ENCODE results near the gene HYOU1. TPM values are rescaled to one million over a fixed set of nuclear protein-coding genes. Genes with fewer than 3 reads are reported as not detected.

The HYOU1 gene
- total and polyA plus RNA-seq, 2 of the 8 experiments (the other 6 are each of a cell fraction or from before 2014, with no cell fraction given), result 239 to 295 TPM

GRCh38 chr11:119067371-119068222, 10.6 kb upstream of the HYOU1 start, which contains the start of gene VPS11:
TSS of gene VPS11 (plus strand) at chr11:119067818. CDS start at chr11:119067824, 6 bp downstream.
- Histone ChIP-seq H4K20me1 (replicated peaks in 1 of 2; ENCODE audit: control insufficient read depth in 1 of 2, insufficient read depth in 2 of 2, low read length in 2 of 2) (no peaks in the 10 kb centered on the region), H3K56ac (replicated peaks; ENCODE audit: insufficient read length, low read depth, low read length) (no peak within 1 kb of the TSS), H2BK120ac (replicated peaks; ENCODE audit: low read depth, low read length) (no peak within 1 kb of the TSS), H3K36me3 (ENCODE audit: control insufficient read depth in 2 of 4, insufficient read depth in 4 of 4, low read length in 3 of 4) (peaks cover 7 to 18% (median 14%) of the 10 kb centered on the region in 4 experiments; a peak in 6 of 8 replicates), H3K27me3 (replicated peaks in 1 of 4; ENCODE audit: control insufficient read depth in 3 of 4, extremely low read depth in 1 of 4, insufficient read depth in 3 of 4, low read length in 3 of 4) (no peaks in the 10 kb centered on the region), H3K79me2 (ENCODE audit: control insufficient read depth in 1 of 2, insufficient read depth in 2 of 2, low read length in 2 of 2) (peaks cover 0 to 13% of the 10 kb centered on the region in 2 experiments; a peak in 2 of 4 replicates), H2BK12ac (ENCODE audit: low read depth, low read length) (no peak within 1 kb of the TSS), H4K5ac (ENCODE audit: insufficient read length, low read depth, low read length) (no peak within 1 kb of the TSS), H3K18ac (ENCODE audit: extremely low read depth, low read length) (no peak within 1 kb of the TSS), H3K4ac (replicated peaks; ENCODE audit: insufficient read length, low read depth, low read length) (no peak within 1 kb of the TSS), H4K8ac (ENCODE audit: extremely low read depth, insufficient read depth, low read length) (peak within 1 kb of the TSS; percentile 99; the same call in 1 of the 2 replicates), H2BK15ac (ENCODE audit: low read length) (no peak within 1 kb of the TSS), H3K14ac (ENCODE audit: insufficient read length) (no peak within 1 kb of the TSS), H2AFZ (ENCODE audit: low read length) (peak within 1 kb of the TSS; percentile 97), H3K79me1 (ENCODE audit: low read depth, low read length) (no peaks in the 10 kb centered on the region; the same call in 1 of the 2 replicates), H3K4me2 (ENCODE audit: insufficient read depth in 1 of 2, low read depth in 2 of 2, low read length in 2 of 2) (peak within 1 kb of the TSS; percentile 82 to 89), H3K4me3 (ENCODE audit: extremely low read depth in 1 of 4, insufficient read depth in 2 of 4, low read depth in 3 of 4, low read length in 4 of 4) (peak within 1 kb of the TSS; percentile 82 to 100 (median 98)), H2BK5ac (ENCODE audit: low read depth, low read length) (no peak within 1 kb of the TSS), H3K23me2 (ENCODE audit: low read depth, low read length) (no peaks in the 10 kb centered on the region; the same call in 1 of the 2 replicates), H3K9ac (replicated peaks in 1 of 4; ENCODE audit: extremely low read depth in 1 of 4, low read depth in 3 of 4, low read length in 3 of 4) (peak within 1 kb of the TSS; percentile 81 to 96 (median 90)), H2AK5ac (ENCODE audit: low read depth, low read length) (no peak within 1 kb of the TSS), H4K91ac (replicated peaks; ENCODE audit: insufficient read length, low read length) (no peak within 1 kb of the TSS), H3K23ac (ENCODE audit: insufficient read length) (no peak within 1 kb of the TSS), H3K9me3 (ENCODE audit: insufficient read depth in 2 of 2, low read depth in 1 of 2, low read length in 1 of 2) (no peaks in the 10 kb centered on the region), H2BK20ac (ENCODE audit: low read length) (no peak within 1 kb of the TSS), H3K4me1 (replicated peaks in 1 of 4; ENCODE audit: control insufficient read depth in 3 of 4, insufficient read depth in 4 of 4, low read length in 3 of 4) (no peaks in the 10 kb centered on the region; a peak in 1 of 7 replicates), H3K27ac (ENCODE audit: low read depth, low read length) (peak within 1 kb of the TSS; percentile 82)
- ChIA-PET CTCF (ENCODE audit: partially characterized antibody) (interaction anchor here (0.5 to 2.2 kb wide), 9 partner anchors 11 to 275 kb away, joined by 3 to 8 read pairs (median 3); partner anchors contain the start of gene HYOU1), POLR2A (ENCODE audit: partially characterized antibody) (interaction anchor here (0.8 to 3.2 kb wide), 23 partner anchors 8 to 249 kb away, joined by 3 to 24 read pairs (median 4); partner anchors contain the start of genes C2CD2L, CENATAC, HMBS and HYOU1)
- WGBS, 2 experiments (ENCODE audit: extremely low coverage in 1 of 2, insufficient coverage in 1 of 2, insufficient read length in 1 of 2, insufficient replicate concordance in 2 of 2, low coverage in 1 of 2, low lambda C conversion rate in 2 of 2, missing lambda C conversion rate in 1 of 2), result 2% methylated on average over 47 of the region's 49 CpGs; no CpG with 5 or more reads in 1 of the 2 experiments
- DNase-seq (ENCODE audit: low read depth in 1 of 2, low spot score in 2 of 2), result peak; percentile 87 to 96
- FAIRE-seq, result no peak
- TF ChIP-seq SP1 (IDR thresholded peaks at IDR 0.05; ENCODE audit: low read depth, low read length), result peak; percentile 60; the same call in 1 of the 2 replicates
- TF ChIP-seq SAP30 (IDR thresholded peaks at IDR 0.05; ENCODE audit: insufficient read depth, insufficient replicate concordance, low read length), result peak; percentile 97
- TF ChIP-seq HDAC2 (IDR thresholded peaks at IDR 0.05; ENCODE audit: borderline replicate concordance in 1 of 2, low read depth in 2 of 2, low read length in 2 of 2), result peak in 1 of 2 experiments; percentile 95; a peak in 2 of 4 replicates
- peak; percentile 97 for TF ChIP-seq ATF3 (IDR thresholded peaks at IDR 0.05; ENCODE audit: insufficient read depth, low read depth, low read length)
- TF ChIP-seq ASH2L (IDR thresholded peaks at IDR 0.05; ENCODE audit: low read length), result peak; percentile 32
- peak; percentile 78 for TF ChIP-seq PHF8 (conservative IDR thresholded peaks at IDR 0.05; ENCODE audit: low read depth, low read length)
- TF ChIP-seq RXRA (IDR thresholded peaks at IDR 0.05; ENCODE audit: insufficient read depth, low read depth, low read length), result no peak
- peak; percentile 73 for TF ChIP-seq POLR2AphosphoS5 (IDR thresholded peaks at IDR 0.05; ENCODE audit: low read depth, low read length)
- TF ChIP-seq CEBPB (IDR thresholded peaks at IDR 0.05; ENCODE audit: low read depth, low read length), result no peak
- peak; percentile 72; the same call in 1 of the 2 replicates for TF ChIP-seq GABPA (IDR thresholded peaks at IDR 0.05; ENCODE audit: borderline replicate concordance, insufficient read depth, low read length)

Data from H1 (cell line).